Measurements from ENCODE around the gene CDK17. TPM values are rescaled to one million over a fixed set of nuclear protein-coding genes. Genes with fewer than 3 reads are reported as not detected.
A peak's percentile ranks its signal among the peaks of the same experiment; 100 is the strongest.
"Not testable (repeated sequence)": the region's sequence is repeated elsewhere in the genome, so short reads cannot be mapped to it uniquely, and the experiment has no call there.

CDK17 gene
- 57.4 and 58.5 TPM in 2 replicates for total RNA-seq

- DNase-seq (ENCODE audit: low read depth): peak; percentile 60
Measured at GRCh38 chr12:96399919-96400630, at the start of gene CDK17. TSS of gene CDK17 (minus strand) at chr12:96400439. CDS start at chr12:96334836, 65,603 bp downstream.

GRCh38 chr12:96448300-96448699 lies 48.1 kb upstream of the CDK17 start:
- DNase-seq (ENCODE audit: low read depth): peak; percentile 86

- DNase-seq (ENCODE audit: low read depth): no peak
Measured at GRCh38 chr12:96447256-96447655, 47.0 kb upstream of the CDK17 start.

- peak; percentile 84 for DNase-seq (ENCODE audit: low read depth)
Measured at GRCh38 chr12:96445691-96446583, 45.7 kb upstream of the CDK17 start.

- no peak for DNase-seq (ENCODE audit: low read depth)
Measured at GRCh38 chr12:96444399-96444798, 44.2 kb upstream of the CDK17 start.

- no peak for DNase-seq (ENCODE audit: low read depth)
Measured at GRCh38 chr12:96442906-96443305, 42.7 kb upstream of the CDK17 start.

- no peak for DNase-seq (ENCODE audit: low read depth)
Measured at GRCh38 chr12:96441816-96442215, 41.6 kb upstream of the CDK17 start.

- no peak for DNase-seq (ENCODE audit: low read depth)
Measured at GRCh38 chr12:96438330-96438729, 38.1 kb upstream of the CDK17 start.

- no peak for DNase-seq (ENCODE audit: low read depth)
Measured at GRCh38 chr12:96437171-96437445, 36.9 kb upstream of the CDK17 start.

GRCh38 chr12:96436366-96437170 lies 36.3 kb upstream of the CDK17 start:
- DNase-seq (ENCODE audit: low read depth): no peak

- peak; percentile 76 for DNase-seq (ENCODE audit: low read depth)
Measured at GRCh38 chr12:96434107-96434506, 33.9 kb upstream of the CDK17 start.

GRCh38 chr12:96432496-96433321 lies 32.5 kb upstream of the CDK17 start:
- DNase-seq (ENCODE audit: low read depth): not testable (repeated sequence)

GRCh38 chr12:96431067-96431466 lies 30.8 kb upstream of the CDK17 start:
- DNase-seq (ENCODE audit: low read depth): peak; percentile 84

- DNase-seq (ENCODE audit: low read depth): peak; percentile 99
Measured at GRCh38 chr12:96427269-96427729, 27.1 kb upstream of the CDK17 start.

- DNase-seq (ENCODE audit: low read depth): peak; percentile 70
Measured at GRCh38 chr12:96425951-96426350, 25.7 kb upstream of the CDK17 start.

- peak; percentile 57 for DNase-seq (ENCODE audit: low read depth)
Measured at GRCh38 chr12:96425321-96425720, 25.1 kb upstream of the CDK17 start.

- DNase-seq (ENCODE audit: low read depth): no peak
Measured at GRCh38 chr12:96424601-96425000, 24.4 kb upstream of the CDK17 start.

- no peak for DNase-seq (ENCODE audit: low read depth)
Measured at GRCh38 chr12:96422192-96422591, 22.0 kb upstream of the CDK17 start.

GRCh38 chr12:96421014-96421413 lies 20.8 kb upstream of the CDK17 start:
- no peak for DNase-seq (ENCODE audit: low read depth)

GRCh38 chr12:96420277-96420835 lies 20.1 kb upstream of the CDK17 start:
- DNase-seq (ENCODE audit: low read depth): no peak

Data from renal cortical epithelial cell (primary cell).